B cell (primary cell): ENCODE data around the gene RAD50.

Experiments used
- CTCF ChIP-seq: fragments of 200-600 bp; IDR thresholded peaks from one replicate; pipeline ENCODE4 v1.8.0; 2022; ENCODE audit warnings: antibody characterized with exemption, mild to moderate bottlenecking
- EZH2 ChIP-seq: IDR thresholded peaks from 2 replicates; pipeline ENCODE4 v1.6.1; 2012; ENCODE audit warnings: borderline replicate concordance, low read depth, mild to moderate bottlenecking, moderate library complexity, low read length; ENCODE audit not compliant: insufficient read depth, poor library complexity, severe bottlenecking

GRCh38 chr5:132692632-132692967 is 135.8 kb downstream of the RAD50 start:
- no peak for TF ChIP-seq CTCF
- TF ChIP-seq EZH2 = no peak
